ENCODE data around the gene OR6S1.
"Not testable (repeated sequence)": the region's sequence is repeated elsewhere in the genome, so short reads cannot be mapped to it uniquely, and the experiment has no call there.

Gene OR6S1

DNA sequence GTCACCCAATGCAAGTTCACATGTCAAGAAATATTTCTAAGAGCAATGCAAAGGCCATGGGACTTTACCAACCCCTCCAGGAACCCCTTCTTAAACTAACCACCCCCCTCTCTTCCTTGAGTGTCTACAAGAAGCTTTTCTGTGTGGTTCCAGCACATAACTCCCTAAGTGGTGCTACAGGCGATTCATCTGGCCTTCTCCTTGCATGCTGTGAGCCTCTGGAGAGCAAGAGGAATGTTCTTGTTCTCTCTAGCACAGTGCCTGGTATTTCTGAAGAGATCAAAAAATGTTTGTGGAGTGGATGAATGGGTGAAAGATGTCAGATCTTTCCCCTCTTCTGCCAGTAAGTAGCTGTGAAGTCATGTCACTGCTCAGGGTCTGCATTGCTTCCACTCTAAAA lies 44.4 kb downstream of the OR6S1 start:
- no peaks in the 10 kb centered on the region for H3K27me3 ChIP-seq (ENCODE audit: insufficient read depth, low read depth)
- TF ChIP-seq, protein P1, sequence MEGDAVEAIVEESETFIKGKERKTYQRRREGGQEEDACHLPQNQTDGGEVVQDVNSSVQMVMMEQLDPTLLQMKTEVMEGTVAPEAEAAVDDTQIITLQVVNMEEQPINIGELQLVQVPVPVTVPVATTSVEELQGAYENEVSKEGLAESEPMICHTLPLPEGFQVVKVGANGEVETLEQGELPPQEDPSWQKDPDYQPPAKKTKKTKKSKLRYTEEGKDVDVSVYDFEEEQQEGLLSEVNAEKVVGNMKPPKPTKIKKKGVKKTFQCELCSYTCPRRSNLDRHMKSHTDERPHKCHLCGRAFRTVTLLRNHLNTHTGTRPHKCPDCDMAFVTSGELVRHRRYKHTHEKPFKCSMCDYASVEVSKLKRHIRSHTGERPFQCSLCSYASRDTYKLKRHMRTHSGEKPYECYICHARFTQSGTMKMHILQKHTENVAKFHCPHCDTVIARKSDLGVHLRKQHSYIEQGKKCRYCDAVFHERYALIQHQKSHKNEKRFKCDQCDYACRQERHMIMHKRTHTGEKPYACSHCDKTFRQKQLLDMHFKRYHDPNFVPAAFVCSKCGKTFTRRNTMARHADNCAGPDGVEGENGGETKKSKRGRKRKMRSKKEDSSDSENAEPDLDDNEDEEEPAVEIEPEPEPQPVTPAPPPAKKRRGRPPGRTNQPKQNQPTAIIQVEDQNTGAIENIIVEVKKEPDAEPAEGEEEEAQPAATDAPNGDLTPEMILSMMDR (conservative IDR thresholded peaks at IDR 0.05; ENCODE audit: low read depth, low read length), result no peak
- H4K20me1 ChIP-seq (ENCODE audit: insufficient read depth), result no peaks in the 10 kb centered on the region
- H3K9ac ChIP-seq, result no peak overlapping the region
- H3K79me2 ChIP-seq (ENCODE audit: insufficient read depth, low read depth), result no peaks in the 10 kb centered on the region
- H3K4me3 ChIP-seq (IDR thresholded peaks at IDR 0.05; ENCODE audit: insufficient read depth, low read depth, low read length), result no peak overlapping the region
- H2AFZ ChIP-seq (ENCODE audit: low read depth), result no peak overlapping the region
- no peaks in the 10 kb centered on the region for H3K4me1 ChIP-seq (ENCODE audit: low read depth, poor library complexity, severe bottlenecking)
- H3K4me2 ChIP-seq, result no peak overlapping the region
- no peaks in the 10 kb centered on the region for H3K36me3 ChIP-seq (ENCODE audit: insufficient read depth)
- no peak overlapping the region for H3K27ac ChIP-seq

DNA sequence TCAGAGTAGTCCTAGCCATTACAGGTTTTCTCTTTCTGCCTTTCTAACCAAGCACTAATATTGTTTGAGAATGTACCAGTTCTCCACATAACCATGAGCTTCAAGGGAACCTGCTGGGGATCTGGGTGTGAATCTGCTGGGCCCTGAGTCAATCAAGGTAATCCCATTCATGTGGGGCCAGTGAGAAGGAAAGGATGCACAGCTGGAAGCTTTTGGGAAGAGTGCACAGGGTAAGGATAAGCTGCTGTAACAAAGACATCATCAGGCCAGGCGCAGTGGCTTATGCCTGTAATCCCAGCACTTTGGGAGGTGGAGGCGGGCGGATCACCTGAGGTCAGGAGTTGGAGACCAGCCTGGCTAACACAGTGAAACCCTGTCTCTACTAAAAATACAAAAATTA lies 45.8 kb downstream of the OR6S1 start:
- H3K4me1 ChIP-seq (ENCODE audit: low read depth, poor library complexity, severe bottlenecking); H2AFZ ChIP-seq (ENCODE audit: low read depth); H3K79me2 ChIP-seq (ENCODE audit: insufficient read depth, low read depth); H3K9ac ChIP-seq; H3K27ac ChIP-seq; H3K4me3 ChIP-seq (IDR thresholded peaks at IDR 0.05; ENCODE audit: insufficient read depth, low read depth, low read length); H3K36me3 ChIP-seq (ENCODE audit: insufficient read depth); H3K27me3 ChIP-seq (ENCODE audit: insufficient read depth, low read depth); H3K4me2 ChIP-seq; H4K20me1 ChIP-seq (ENCODE audit: insufficient read depth): not testable (repeated sequence)

- no peak overlapping the region for H3K4me3 ChIP-seq (IDR thresholded peaks at IDR 0.05; ENCODE audit: insufficient read depth, low read depth, low read length)
- H4K20me1 ChIP-seq (ENCODE audit: insufficient read depth), result no peaks in the 10 kb centered on the region
Measured at GRCh38 chr14:20592574-20592973, 48.9 kb downstream of the OR6S1 start.

DNA sequence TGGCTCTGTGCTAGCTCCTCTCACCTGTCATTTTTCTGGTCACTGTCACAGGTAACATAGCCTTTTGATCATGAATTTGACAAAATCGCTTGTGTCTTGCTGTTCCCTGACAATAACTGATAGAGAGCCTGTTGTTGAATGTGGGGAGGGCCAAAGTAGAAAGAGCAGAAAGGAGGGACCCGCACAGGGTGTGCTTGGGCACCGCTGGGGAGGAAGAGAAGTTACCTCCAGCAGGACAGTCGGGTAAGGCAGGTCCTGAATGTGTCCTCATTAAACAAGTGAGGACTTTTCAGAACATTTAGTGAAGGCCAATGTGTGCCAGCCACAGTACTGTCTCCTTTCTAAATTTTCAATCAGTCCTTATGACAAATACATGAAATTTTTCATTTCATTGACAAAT lies 50.3 kb downstream of the OR6S1 start, which contains the start of gene RNASE12:
TSS of gene RNASE12 (minus strand) at position 142 of the 400 bp plus-strand sequence. CDS start 653 bp downstream, outside the sequence.
- H2AFZ ChIP-seq (ENCODE audit: low read depth), result no peak within 1 kb of the TSS

More at GRCh38 chr14:20592574-20592973, 48.9 kb downstream of the OR6S1 start:
- Histone ChIP-seq H2AFZ (ENCODE audit: low read depth) (no peak overlapping the region), H3K9ac (no peak overlapping the region), H3K27ac (no peak overlapping the region), H3K4me2 (no peak overlapping the region), H3K27me3 (ENCODE audit: insufficient read depth, low read depth) (no peaks in the 10 kb centered on the region), H3K4me1 (ENCODE audit: low read depth, poor library complexity, severe bottlenecking) (no peaks in the 10 kb centered on the region), H3K36me3 (ENCODE audit: insufficient read depth) (no peaks in the 10 kb centered on the region), H3K79me2 (ENCODE audit: insufficient read depth, low read depth) (no peaks in the 10 kb centered on the region)
- TF ChIP-seq, protein P1 (conservative IDR thresholded peaks at IDR 0.05; ENCODE audit: low read depth, low read length), result no peak

More for the DNA sequence above, 50.3 kb downstream of the OR6S1 start, which contains the start of gene RNASE12:
- H3K27me3 ChIP-seq (ENCODE audit: insufficient read depth, low read depth), result no peaks in the 10 kb centered on the region
- H3K4me1 ChIP-seq (ENCODE audit: low read depth, poor library complexity, severe bottlenecking), result no peaks in the 10 kb centered on the region
- H3K9ac ChIP-seq, result no peak within 1 kb of the TSS
- H3K4me2 ChIP-seq, result no peak within 1 kb of the TSS
- H4K20me1 ChIP-seq (ENCODE audit: insufficient read depth), result no peaks in the 10 kb centered on the region
- no peak within 1 kb of the TSS for H3K4me3 ChIP-seq (IDR thresholded peaks at IDR 0.05; ENCODE audit: insufficient read depth, low read depth, low read length)
- H3K27ac ChIP-seq, result no peak within 1 kb of the TSS
- no peaks in the 10 kb centered on the region for H3K79me2 ChIP-seq (ENCODE audit: insufficient read depth, low read depth)
- no peaks in the 10 kb centered on the region for H3K36me3 ChIP-seq (ENCODE audit: insufficient read depth)
- TF ChIP-seq, protein P1 (conservative IDR thresholded peaks at IDR 0.05; ENCODE audit: low read depth, low read length), result no peak
